Endothelial cell of umbilical vein (primary cell): ENCODE measurements around the gene RIOK2. TPM values are rescaled to one million over a fixed set of nuclear protein-coding genes. Genes with fewer than 3 reads are reported as not detected.

Experiments
- BruUV-seq: library from RNA; stranded (reverse); fragments of 400-500 nt; replicated peaks from 2 replicates; lab custom pipeline; 2021; lab: Mats Ljungman, UMichigan
- CTCF ChIA-PET: fragments of 300-600, 350-600 bp; sonication (Branson Sonifier 250); formaldehyde crosslinking; loops from one replicate; lab custom pipeline; 2021; ENCODE audit warnings: antibody characterized with exemption, inconsistent platforms; lab: Charles Lee
- POLR2A ChIA-PET: fragments of 300-600, 350-600 bp; sonication (Branson Sonifier 250); formaldehyde crosslinking; loops from one replicate; lab custom pipeline; 2021; ENCODE audit warnings: antibody characterized with exemption, inconsistent platforms; lab: Charles Lee
- DNase-seq: peaks from one replicate; pipeline ENCODE4 v3.0.0-alpha.2; 2011; ENCODE audit warnings: low read depth, low spot score
- FAIRE-seq: peaks from 2 replicates; lab custom pipeline; 2011; peaks lifted over from hg19 to GRCh38; lab: Jason Lieb, UNC
- H2AFZ ChIP-seq: 2 replicates; pipeline ENCODE4 v1.6.0; 2012; ENCODE audit warnings: low read depth, low read length, control low read depth, inconsistent platforms
- H3K27ac ChIP-seq: 2 replicates; pipeline ENCODE4 v1.5.1; 2011; ENCODE audit warnings: low read depth, mild to moderate bottlenecking, control low read depth, low read length, moderate library complexity; ENCODE audit not compliant: insufficient read depth
- H3K27me3 ChIP-seq, 2 experiments: 2 replicates each; pipeline versions ENCODE4 v1.6.0 to v1.6.1; 2011; ENCODE audit warnings: low read length in 2 of 2, mixed read lengths in 1 of 2; ENCODE audit not compliant: control insufficient read depth in 2 of 2, insufficient read depth in 2 of 2
- H3K36me3 ChIP-seq, 2 experiments: 2 replicates in 1 of 2; 3 replicates in 1 of 2; pipeline ENCODE4 v1.5.1; 2011; ENCODE audit warnings: low read length in 2 of 2, mild to moderate bottlenecking in 1 of 2, moderate library complexity in 1 of 2; ENCODE audit not compliant: control insufficient read depth in 2 of 2, insufficient read depth in 2 of 2; ENCODE audit errors: extremely low read depth in 1 of 2
- H3K4me1 ChIP-seq: 3 replicates; pipeline ENCODE4 v1.5.1; 2011; ENCODE audit warnings: mild to moderate bottlenecking, low read length; ENCODE audit not compliant: control insufficient read depth, insufficient read depth; ENCODE audit errors: extremely low read depth
- H3K4me2 ChIP-seq: 2 replicates; pipeline ENCODE4 v1.6.1; 2011; ENCODE audit warnings: low read length, control low read depth, mixed read lengths; ENCODE audit not compliant: insufficient read depth
- H3K4me3 ChIP-seq, 3 experiments: fragments of 200-600 bp in 1 of 3; sonication (generic), shearing (Covaris generic) in 1 of 3; replicated peaks in 1 of 3; 2 replicates each; pipeline ENCODE4 v1.5.1; 2011 to 2016; ENCODE audit warnings: control low read depth in 3 of 3, low read length in 3 of 3, mild to moderate bottlenecking in 2 of 3, inconsistent platforms in 1 of 3, low read depth in 1 of 3, moderate library complexity in 1 of 3; ENCODE audit not compliant: insufficient read depth in 1 of 3
- H3K79me2 ChIP-seq: 2 replicates; pipeline ENCODE4 v1.6.0; 2012; ENCODE audit warnings: low read length, inconsistent platforms; ENCODE audit not compliant: control insufficient read depth, insufficient read depth
- H3K9ac ChIP-seq: replicated peaks from 2 replicates; pipeline ENCODE3; 2011; ENCODE audit warnings: low read length, control low read depth; ENCODE audit not compliant: insufficient read depth; ENCODE audit errors: extremely low read depth
- H3K9me1 ChIP-seq: replicated peaks from 3 replicates; pipeline ENCODE4 v1.6.0; 2011; ENCODE audit warnings: mild to moderate bottlenecking, low read length; ENCODE audit not compliant: control insufficient read depth, insufficient read depth; ENCODE audit errors: extremely low read depth
- H3K9me3 ChIP-seq: replicated peaks from 2 replicates; pipeline ENCODE4 v1.5.1; 2012; ENCODE audit warnings: low read length, inconsistent platforms; ENCODE audit not compliant: control insufficient read depth, insufficient read depth
- H4K20me1 ChIP-seq: replicated peaks from 2 replicates; pipeline ENCODE3; 2011; ENCODE audit warnings: mild to moderate bottlenecking, low read length; ENCODE audit not compliant: control insufficient read depth, insufficient read depth; ENCODE audit errors: extremely low read depth
- EZH2 ChIP-seq: IDR thresholded peaks from 2 replicates; pipeline ENCODE4 v1.6.1; 2012; ENCODE audit warnings: borderline replicate concordance, low read depth, mild to moderate bottlenecking, moderate library complexity, low read length, inconsistent platforms; ENCODE audit not compliant: severe bottlenecking
- FOS ChIP-seq: IDR thresholded peaks from 2 replicates; pipeline ENCODE4 v1.6.1; 2011; ENCODE audit warnings: mild to moderate bottlenecking, low read length, moderate library complexity, borderline replicate concordance; ENCODE audit not compliant: insufficient read depth
- GATA2 ChIP-seq: IDR thresholded peaks from 2 replicates; pipeline ENCODE4 v1.7.0; 2011; ENCODE audit warnings: low read depth, mild to moderate bottlenecking, moderate library complexity, mixed read lengths, low read length; ENCODE audit not compliant: insufficient read length, insufficient read depth
- JUN ChIP-seq: IDR thresholded peaks from 2 replicates; pipeline ENCODE4 v1.6.1; 2011; ENCODE audit warnings: borderline replicate concordance, low read depth; ENCODE audit not compliant: insufficient read length, insufficient read depth
- MYC ChIP-seq: IDR thresholded peaks from one replicate; pipeline ENCODE4 v1.6.1; 2011; ENCODE audit warnings: mild to moderate bottlenecking, low read depth, low read length
- POLR2A ChIP-seq: IDR thresholded peaks from 2 replicates; pipeline ENCODE4 v1.6.1; 2012; ENCODE audit warnings: low read depth, mild to moderate bottlenecking, control low read depth, low read length
- POLR2AphosphoS5 ChIP-seq: IDR thresholded peaks from 2 replicates; pipeline ENCODE4 v1.6.1; 2012; ENCODE audit warnings: low read depth, mild to moderate bottlenecking, control low read depth, low read length, moderate library complexity; ENCODE audit not compliant: insufficient read depth
- dilution Hi-C: fragments of 300-500 bp; cut with MboI; formaldehyde crosslinking; loops from one replicate; pipeline ENCODE4 v1.15.0; 2019; ENCODE audit warnings: low sequenced_read_pairs; ENCODE audit not compliant: extremely low pct_ligation_motif_present
- intact Hi-C: fragments of 100-400 bp; cut with micrococcal nuclease; formaldehyde crosslinking; loops from one replicate; pipeline ENCODE4 v1.10.0; 2022
- polyA plus RNA-seq, 4 experiments: library from polyadenylated mRNA; depleted of rRNA in 3 of 4; stranded (reverse) in 3 of 4; unstranded in 1 of 4; fragments of >200 nt; gene quantifications; 2 replicates each; pipeline versions ENCODE4 v1.2.1 to v1.2.3, GENCODE V29; 2011 to 2012; ENCODE audit warnings: missing spikeins in 1 of 4
- total RNA-seq: library from RNA; stranded (reverse); gene quantifications from 2 replicates; pipeline ENCODE4 v1.2.3, GENCODE V29; 2021
- TF ChIP-seq, protein P1 (sequence below), 2 donors: IDR thresholded peaks; 1 replicate in 1 of 2; 2 replicates in 1 of 2; pipeline ENCODE4 v1.5.1; 2011; ENCODE audit warnings: low read length in 2 of 2, mild to moderate bottlenecking in 2 of 2, moderate library complexity in 2 of 2, control low read depth in 1 of 2, inconsistent platforms in 1 of 2, low read depth in 1 of 2; ENCODE audit not compliant: insufficient read depth in 1 of 2; ENCODE audit errors: extremely low read depth in 1 of 2
- TF ChIP-seq, protein P2 (sequence below): IDR thresholded peaks from 2 replicates; pipeline ENCODE4 v1.6.1; 2011; ENCODE audit not compliant: insufficient read depth, insufficient read length

Gene RIOK2
- total and polyA plus RNA-seq, 2 donors (not counting 3 experiments of a cell fraction or from before 2014, with no cell fraction given): 3.5 to 25.4 TPM

DNA sequence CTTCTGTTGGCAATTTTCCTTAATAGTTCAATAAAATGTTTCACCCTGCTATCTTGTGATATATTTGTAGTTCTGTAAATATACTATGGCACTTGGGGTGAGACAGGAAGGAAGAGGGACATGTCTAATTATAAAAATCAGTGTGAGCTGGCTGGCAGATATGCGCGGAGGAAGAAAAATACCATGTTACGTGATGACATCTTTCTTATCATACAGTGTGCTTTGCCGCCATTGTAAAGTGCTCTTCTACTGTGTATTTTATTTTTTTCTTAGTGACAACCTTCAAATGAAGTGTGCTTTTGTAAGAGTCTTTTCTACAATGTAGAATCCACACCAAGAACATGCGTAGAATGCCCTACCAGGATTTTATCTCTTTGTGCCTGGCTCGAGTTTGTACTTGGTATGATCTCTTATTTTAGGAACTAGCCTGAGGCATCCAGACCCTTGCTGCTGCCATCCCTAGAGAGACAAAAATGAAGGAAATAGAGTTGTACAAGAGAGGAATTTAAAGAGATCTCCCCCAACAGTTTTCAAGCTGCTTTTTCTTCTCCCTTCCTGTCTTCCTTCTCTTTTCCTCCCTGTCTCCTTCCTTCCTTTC, 46.7 kb upstream of the RIOK2 start:
- FAIRE-seq (peak; percentile 48), DNase-seq (peak; percentile 19)
- H3K4me1 ChIP-seq: peaks cover 6% of the 10 kb centered on the region
- H3K27ac ChIP-seq: no peak overlapping the region
- no TSS peak for BruUV-seq
- H3K9ac ChIP-seq: no peak overlapping the region
- TF ChIP-seq POLR2A: no peak
- no peak for TF ChIP-seq GATA2
- TF ChIP-seq EZH2: no peak
- TF ChIP-seq, protein P1, sequence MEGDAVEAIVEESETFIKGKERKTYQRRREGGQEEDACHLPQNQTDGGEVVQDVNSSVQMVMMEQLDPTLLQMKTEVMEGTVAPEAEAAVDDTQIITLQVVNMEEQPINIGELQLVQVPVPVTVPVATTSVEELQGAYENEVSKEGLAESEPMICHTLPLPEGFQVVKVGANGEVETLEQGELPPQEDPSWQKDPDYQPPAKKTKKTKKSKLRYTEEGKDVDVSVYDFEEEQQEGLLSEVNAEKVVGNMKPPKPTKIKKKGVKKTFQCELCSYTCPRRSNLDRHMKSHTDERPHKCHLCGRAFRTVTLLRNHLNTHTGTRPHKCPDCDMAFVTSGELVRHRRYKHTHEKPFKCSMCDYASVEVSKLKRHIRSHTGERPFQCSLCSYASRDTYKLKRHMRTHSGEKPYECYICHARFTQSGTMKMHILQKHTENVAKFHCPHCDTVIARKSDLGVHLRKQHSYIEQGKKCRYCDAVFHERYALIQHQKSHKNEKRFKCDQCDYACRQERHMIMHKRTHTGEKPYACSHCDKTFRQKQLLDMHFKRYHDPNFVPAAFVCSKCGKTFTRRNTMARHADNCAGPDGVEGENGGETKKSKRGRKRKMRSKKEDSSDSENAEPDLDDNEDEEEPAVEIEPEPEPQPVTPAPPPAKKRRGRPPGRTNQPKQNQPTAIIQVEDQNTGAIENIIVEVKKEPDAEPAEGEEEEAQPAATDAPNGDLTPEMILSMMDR (IDR thresholded peaks at IDR 0.05; ENCODE audit: extremely low read depth in 1 of 2, insufficient read depth in 1 of 2, low read depth in 1 of 2, low read length in 2 of 2): no peak
- TF ChIP-seq POLR2AphosphoS5: no peak
- no peak for TF ChIP-seq JUN
- TF ChIP-seq, protein P2, sequence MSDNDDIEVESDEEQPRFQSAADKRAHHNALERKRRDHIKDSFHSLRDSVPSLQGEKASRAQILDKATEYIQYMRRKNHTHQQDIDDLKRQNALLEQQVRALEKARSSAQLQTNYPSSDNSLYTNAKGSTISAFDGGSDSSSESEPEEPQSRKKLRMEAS: no peak
- no peak for TF ChIP-seq MYC
- no peak for TF ChIP-seq FOS
- CTCF ChIA-PET: interaction anchor here (1.2 to 3.9 kb wide), 9 partner anchors 14 to 1598 kb away, joined by 4 to 140 read pairs (median 8); partner anchors contain the start of gene RGMB
- peak overlapping the region in 1 of 3 experiments; percentile 27 for H3K4me3 ChIP-seq
- H3K27me3 ChIP-seq: no peaks in the 10 kb centered on the region
- intact Hi-C loops (loop anchor here (5.0 kb wide), 1 partner anchor 1178 kb away; no protein-coding TSS in a partner anchor), dilution Hi-C loops (no loop called here)
- H3K36me3 ChIP-seq: no peaks in the 10 kb centered on the region
- peak overlapping the region; percentile 89 for H2AFZ ChIP-seq
- no peaks in the 10 kb centered on the region for H3K9me3 ChIP-seq
- POLR2A ChIA-PET: no interaction called here
- H3K9me1 ChIP-seq: no peaks in the 10 kb centered on the region
- H3K4me2 ChIP-seq: peak overlapping the region; percentile 64
- no peaks in the 10 kb centered on the region for H4K20me1 ChIP-seq
- no peaks in the 10 kb centered on the region for H3K79me2 ChIP-seq
